Measurements from ENCODE around the gene C9orf152.
"Not testable (repeated sequence)": the region's sequence is repeated elsewhere in the genome, so short reads cannot be mapped to it uniquely, and the experiment has no call there.

Gene C9orf152, protein sequence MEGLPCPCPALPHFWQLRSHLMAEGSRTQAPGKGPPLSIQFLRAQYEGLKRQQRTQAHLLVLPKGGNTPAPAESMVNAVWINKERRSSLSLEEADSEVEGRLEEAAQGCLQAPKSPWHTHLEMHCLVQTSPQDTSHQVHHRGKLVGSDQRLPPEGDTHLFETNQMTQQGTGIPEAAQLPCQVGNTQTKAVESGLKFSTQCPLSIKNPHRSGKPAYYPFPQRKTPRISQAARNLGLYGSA

DNA sequence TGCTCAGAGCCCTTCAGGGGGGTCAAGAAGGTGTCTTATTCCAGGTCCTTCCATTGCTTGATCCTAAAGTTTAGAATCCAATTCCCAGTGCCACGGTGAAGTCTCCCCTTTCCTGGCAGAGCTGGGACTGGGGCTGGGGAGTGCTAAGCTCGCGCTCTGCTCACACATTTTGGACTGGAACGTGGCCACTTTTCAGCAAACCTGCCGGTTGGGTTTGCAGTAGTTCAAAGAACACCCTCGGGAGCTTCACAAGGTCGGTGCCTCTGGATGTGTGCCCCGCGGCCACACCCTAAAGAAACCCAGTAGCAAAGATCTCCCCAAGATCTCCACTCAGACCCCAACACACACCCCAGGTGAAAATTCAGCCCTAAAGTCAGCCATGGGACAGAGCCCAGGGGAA lies at the start of gene C9orf152:
TSS of gene C9orf152 (minus strand) at position 129 of the 400 bp plus-strand sequence. CDS start 580 bp downstream, outside the sequence.
- DNase-seq: no peak

DNA sequence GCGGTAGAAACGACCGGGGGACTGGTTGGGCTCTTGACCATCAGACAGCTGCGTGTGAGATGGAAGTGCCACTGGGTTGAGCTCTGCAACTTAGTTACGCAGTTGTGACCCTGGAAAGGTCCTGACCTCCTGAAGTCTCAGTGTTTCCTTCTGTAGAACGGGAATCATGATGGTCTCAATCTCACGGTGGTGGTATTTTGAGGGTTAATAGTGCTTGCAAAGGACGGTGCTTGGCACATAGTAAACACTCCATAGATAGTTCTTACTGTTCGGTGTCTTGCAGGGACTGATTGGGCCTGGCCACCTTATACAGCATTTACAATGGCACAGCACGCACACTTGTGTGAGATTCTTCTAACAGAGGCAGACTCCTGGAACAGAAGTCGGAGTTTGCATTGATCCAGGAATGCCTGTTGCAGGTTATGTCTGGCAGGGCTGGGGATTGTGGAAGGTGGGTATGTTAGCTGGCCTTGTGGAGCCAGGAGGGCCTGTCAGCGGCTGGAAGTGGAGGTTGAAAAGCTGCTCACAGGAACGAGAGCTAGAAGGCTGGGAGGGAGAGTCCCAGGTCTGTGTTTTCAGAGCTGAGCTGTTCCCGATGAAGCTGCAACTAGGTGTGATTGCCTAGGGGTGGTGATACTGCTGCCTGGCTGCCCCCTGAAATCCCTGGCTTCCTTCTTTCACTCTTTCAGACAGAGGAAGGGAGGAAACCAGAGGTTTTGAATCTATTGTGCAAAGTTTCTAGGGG lies 49.3 kb upstream of the C9orf152 start:
- DNase-seq: no peak

DNA sequence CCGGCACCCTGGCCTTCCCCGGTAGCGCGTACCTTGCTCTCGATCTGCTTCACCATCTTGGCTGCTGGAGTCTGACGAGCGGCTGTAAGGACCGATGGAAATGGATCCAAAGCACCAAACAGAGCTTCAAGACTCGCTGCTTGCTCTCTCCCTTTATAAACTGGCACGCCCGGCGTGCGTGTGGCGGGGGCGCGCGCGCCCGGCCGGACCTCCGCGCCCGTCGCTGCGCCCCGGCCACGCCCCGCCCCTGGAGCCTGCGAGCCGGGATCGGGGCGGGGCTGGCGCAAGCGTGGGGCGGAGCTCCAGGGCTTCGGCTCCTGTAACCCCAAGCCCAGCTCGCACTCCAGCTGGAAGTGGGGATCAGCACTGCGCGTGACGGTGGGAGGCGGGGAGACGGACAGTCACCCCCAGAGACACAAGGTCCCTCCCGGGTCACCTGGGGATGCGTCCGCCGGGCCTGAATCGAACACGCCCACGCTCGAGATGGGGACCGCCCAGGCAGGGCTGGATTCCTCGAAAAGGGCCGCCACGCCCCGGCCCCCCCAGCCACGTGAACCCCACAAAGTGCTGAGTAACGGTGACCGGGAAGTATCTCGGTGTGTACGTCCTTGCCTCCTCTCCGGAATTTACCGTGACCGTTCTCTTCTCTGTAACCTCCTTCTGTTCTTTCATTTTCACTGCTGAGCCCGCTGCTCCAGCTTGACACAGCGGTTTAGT lies 48.6 kb upstream of the C9orf152 start, which contains the start of gene TXN:
TSS of gene TXN (minus strand) at position 128 of the 717 bp plus-strand sequence. CDS start at position 56, 72 bp downstream.
- DNase-seq: peak; percentile 78

DNA sequence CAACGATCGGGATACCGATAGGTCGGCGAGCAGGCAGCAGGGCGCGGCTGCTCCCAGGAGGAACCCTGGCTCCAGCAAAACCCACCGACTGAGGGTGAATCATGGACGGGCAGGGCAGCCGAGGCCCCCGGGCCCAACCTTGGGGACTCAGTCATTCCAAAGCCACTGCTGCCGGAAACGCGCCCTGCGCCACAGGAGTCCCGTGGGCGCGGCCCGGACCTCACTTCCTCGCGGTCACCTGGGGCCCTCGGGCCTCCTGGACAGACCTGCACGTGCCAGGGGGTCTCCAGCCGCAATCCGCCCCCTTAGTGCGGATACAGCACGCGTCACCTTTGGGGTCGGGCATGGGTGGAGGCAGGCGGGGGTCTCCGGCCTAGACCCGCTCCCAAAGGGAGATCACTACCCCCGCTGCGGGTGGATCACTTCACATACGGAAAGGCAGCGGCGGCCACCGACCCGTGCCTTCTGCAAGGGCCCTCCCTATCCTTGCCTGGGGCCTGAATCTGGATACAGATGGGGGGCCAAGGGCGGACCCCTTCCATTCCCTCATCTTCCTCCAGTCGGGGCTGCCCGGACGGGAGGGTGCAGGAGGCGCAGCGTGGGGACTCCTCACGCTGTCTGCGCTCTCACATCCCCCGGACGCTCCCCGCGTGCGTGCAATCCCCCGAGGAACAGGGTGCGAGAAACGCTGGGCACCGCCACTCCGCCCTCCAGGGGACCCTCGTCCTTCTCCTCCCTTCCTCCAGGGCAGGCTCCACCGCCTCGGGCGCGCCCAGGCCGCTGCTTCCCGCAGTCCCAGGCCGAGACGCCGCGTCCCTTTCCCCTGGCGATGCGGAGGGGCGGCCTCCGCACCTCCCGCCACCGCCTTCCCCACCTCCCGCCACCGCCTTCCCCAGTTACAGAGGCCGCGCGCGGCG lies 47.8 kb upstream of the C9orf152 start:
- peak; percentile 43 for DNase-seq

DNA sequence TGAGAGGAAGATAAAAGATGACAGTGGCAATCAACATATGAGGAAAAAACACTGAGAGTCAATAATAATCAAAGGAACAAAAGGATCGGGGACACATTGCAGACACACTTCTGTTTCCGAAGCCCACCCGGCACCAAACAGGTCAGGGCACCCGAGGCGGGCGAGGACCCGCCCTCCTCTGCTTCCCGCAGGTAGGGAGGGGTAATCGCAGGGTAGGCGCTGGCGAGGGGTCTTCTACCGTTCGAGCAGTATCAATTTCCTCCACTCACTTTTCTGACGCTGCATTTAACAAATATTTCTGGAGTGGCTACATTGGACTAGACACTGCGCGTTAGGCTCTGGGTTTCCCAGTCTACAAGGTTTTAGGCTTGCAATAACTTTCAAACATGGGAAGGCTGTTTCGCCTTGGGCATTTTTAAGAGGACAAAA lies 47.1 kb upstream of the C9orf152 start:
- no peak for DNase-seq

DNA sequence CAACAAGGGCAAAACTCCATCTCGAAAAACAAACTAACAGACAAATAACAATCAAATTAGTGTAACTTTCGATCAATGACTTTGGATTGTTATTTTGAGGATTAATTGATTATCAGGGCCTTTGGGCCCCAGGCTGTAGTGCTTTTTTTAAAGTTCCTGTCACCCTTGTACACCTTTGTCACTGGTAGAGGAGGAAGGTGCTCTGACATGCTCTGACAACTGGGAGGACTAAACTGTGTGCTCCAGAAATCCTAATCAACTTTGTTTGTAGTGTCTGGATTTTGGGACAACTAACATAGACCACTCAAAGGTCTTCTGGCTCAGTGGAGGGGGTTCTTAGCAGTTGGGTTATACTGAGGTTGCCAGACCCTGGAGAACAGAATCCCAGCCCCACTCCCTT lies 46.5 kb upstream of the C9orf152 start:
- no peak for DNase-seq

DNA sequence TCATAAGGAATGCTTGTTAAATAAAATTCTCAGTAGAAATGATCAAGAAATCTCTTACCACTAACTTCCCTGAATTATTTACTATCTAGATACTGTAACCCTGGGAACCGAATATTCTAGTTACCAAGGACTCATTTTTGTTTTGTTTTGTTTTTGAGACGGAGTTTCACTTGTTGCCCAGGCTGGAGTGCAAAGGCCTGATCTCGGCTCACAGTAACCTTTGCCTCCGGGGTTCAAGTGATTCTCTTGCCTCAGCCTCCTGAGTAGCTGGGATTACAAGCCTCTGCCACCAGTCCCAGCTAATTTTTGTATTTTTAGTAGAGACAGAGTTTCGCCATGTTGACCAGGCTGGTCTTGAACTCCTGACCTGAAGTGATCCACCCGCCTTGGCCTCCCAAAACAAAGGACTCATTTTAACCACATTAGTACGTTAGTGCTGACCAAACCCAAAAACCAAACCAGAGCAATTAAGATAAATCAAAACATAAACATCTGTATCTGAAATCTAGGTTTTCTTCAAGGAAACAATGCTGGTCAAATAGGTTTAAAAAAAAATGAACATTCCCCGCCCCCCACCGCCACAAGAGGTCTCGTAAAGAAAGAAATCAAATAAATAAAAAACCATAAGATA lies 44.7 kb upstream of the C9orf152 start:
- DNase-seq: no peak

DNA sequence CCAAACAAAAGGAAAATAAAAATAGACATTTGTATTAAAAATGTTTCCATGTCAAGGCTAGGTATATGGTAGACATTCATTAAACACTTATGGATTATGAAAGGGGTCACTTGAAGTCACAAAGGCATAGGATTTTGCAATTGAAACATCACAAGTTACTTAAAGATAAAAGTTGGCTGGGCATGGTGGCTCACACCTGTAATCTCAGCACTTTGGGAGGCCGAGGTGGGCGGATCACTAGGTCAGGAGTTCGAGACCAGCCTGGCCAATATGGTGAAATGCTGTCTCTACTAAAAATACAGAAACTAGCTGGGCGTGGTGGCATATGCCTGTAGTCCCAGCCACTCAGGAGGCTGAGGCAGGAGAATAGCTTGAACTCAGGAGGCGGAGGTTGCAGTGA lies 43.8 kb upstream of the C9orf152 start:
- DNase-seq: not testable (repeated sequence)

DNA sequence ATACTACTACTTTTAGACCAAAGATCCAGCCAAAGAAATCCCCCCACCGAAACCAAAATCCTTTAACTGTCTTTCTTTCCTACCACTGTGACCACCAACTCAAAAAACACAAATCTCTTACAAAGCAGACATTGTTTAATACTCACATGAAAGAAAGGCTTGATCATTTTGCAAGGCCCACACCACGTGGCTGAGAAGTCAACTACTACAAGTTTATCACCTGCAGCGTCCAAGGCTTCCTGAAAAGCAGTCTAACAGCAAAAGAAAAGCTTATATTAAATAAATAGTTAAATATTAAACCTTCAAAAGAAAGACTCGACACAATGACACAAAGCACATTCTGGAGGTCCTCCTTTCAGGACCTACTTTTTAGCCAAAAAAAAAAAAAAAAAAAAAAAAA lies 43.3 kb upstream of the C9orf152 start:
- no peak for DNase-seq

DNA sequence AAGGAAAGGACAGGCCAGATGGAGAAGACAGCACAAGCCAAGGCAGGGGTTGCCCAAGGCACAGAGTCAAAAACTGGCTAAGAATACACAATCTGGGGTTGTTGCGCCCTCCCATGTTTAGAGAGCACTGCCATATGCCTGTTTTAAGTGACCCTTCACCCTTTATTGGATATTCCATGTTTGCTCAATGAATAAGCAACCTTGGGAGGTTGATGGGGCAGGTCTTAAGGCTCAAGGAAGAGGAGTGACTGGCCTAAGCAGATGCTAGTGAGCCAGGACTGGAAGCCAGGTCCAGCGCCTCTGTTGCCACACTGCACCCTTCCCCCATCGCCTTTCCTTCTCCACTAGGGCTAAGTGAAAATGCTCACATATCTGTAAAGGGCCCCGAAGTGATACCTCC lies 41.6 kb upstream of the C9orf152 start:
- no peak for DNase-seq

DNA sequence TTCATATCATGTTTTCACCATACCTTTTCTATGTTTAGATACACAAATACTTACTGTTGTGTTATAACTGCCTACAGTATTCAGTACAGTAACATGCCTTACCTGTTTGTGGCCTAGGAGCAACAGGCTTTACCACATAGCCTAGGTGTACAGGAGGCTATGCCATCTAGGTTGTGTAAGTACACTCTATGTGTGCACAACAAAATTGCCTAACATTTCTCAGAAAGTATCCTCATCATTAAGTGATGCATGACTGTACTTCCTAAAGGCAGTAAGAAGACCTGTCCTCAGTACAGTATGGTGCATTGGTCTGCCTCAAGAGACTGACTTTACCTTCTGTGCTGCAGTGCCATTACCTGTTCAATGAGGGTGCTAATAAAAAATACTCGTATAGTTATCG lies 40.4 kb upstream of the C9orf152 start:
- no peak for DNase-seq

DNA sequence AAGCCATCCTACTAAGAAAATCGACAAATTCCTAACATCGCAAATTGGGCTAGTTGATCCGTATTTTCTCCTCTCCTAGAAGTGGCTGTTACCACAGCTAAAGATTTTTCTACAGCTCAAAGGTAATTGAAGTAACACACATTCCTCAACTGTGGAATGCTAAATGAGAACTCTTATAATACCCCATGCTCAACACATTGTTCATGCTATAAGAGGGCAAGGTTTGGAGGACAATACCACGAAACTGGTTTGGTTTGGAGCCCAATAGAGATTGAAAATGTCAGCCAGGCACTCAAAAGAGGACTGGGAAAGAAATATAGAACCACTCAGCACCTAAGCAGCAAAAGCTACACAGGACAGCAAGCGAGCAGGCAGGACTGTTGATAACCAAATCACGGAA lies 38.3 kb upstream of the C9orf152 start:
- DNase-seq: no peak

DNA sequence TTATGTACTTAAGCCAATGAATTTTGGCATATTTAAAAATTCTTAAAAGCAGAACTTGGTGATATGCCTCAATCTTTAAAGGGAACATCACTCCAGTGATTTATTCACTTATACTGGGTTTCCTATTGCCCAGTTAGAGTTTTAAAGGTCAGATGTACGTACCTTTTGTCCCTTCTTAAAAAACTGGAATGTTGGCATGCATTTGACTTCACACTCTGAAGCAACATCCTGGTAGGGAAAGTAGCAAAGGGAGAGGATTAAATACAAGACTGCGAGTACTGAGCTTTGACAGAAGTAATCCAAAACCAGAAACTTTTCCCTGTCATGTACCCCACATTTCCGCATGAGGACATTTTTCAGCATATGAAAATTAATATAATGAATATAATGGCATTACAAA lies 36.7 kb upstream of the C9orf152 start:
- no peak for DNase-seq

DNA sequence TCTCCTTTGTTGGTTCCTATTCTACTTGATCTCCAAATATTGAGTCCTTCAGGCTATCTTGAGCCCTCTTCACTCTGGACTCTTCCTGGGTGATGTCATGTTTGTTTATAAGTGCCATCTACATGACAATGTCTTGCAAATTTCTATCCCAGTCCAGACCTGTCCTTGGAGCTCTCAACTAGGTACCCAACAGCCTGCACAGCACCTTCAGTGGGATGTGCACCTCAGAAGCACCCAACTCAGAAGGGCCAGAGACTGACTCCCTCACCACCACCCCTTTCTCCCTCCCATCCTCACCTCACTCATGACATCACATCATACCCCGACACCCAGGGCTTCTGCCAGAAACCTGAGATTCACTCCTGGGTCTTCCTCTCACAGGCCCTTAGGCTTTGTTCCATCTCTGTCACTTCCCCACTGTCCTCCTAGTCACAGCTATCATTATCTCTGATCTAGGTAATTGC lies 33.9 kb upstream of the C9orf152 start:
- no peak for DNase-seq

DNA sequence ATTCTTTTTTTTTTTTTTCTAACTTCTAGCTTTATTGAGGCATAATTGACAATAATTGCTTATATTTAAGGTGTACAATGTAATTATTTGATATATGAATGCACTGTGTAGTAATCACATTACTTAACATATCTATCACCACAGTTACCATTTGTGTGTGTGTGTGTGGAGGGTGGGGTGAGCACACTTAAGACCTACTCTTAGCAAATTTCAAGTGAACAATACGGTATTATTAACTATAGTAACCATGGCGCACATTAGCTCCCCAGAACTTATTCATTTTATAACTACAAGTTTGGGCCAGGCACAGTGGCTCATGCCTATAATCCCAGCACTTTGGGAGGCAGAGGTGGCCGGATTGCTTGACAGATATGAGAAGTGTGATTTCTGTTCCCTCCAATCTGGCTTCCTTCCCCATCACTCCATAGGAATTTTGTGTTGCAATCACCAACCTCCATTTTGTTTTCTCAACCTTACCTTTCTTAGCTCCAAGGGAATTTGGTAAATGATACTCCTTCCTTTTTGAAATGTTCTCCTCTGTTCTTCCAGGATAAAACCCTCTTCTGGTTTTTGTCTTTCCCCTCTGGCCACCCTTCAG lies 33.4 kb upstream of the C9orf152 start:
- DNase-seq: no peak

DNA sequence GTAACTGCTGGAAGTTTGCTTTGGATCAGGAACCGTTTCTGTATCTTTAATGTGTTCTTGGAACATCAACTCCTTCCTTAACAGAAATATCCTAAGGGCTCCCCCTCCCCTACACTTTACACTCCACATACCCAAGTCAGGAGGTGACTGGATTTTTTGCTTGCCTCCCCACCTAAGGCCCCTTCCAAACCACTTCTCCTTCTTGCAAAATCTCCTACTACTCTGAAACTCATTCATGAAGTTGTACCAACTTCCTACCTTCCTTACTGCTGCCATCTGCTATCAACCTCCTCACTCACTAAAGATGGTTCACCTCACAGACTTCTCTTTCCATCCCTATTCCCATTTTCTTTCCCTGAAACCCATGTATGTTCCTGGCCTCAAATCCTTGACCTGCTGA lies 32.2 kb upstream of the C9orf152 start:
- no peak for DNase-seq

DNA sequence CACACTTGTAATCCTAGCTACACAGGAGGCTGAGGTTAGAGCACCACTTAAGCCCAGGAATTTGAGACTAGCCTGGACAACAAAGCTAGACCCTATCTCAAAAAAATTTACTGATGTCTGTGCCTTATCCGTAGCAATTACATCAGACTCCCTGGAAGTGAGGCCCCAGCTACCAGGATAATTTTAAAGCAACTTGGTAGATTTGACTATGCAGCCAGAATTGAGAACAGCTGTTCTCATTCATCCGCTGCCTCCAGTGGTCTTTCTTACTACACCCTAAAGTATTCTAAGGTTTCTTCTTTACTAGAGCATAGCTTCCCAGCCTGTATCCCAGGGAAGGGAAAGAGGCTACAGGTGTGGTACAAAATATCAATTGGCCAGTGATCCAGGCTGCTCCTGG lies 20.4 kb upstream of the C9orf152 start:
- DNase-seq: no peak

DNA sequence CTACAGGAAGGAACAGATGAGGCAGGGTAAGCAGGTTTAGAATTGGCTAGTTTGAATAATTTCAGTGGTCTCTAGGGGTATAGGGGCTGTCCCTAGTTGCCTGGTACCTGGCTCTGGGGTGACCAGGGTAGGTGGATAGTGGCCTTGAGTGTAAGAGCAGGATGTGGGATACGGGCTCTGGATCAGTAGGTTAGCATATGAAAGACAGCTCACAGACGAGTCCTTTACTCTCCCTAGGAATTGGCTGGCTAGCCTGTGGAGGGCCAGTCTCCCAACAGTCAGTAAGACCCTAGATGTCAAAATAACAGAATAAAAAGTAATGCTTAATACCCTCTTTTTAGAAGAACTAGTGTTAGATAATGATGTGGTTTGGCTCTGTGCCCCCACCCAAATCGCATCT lies 16.6 kb upstream of the C9orf152 start:
- no peak for DNase-seq

DNA sequence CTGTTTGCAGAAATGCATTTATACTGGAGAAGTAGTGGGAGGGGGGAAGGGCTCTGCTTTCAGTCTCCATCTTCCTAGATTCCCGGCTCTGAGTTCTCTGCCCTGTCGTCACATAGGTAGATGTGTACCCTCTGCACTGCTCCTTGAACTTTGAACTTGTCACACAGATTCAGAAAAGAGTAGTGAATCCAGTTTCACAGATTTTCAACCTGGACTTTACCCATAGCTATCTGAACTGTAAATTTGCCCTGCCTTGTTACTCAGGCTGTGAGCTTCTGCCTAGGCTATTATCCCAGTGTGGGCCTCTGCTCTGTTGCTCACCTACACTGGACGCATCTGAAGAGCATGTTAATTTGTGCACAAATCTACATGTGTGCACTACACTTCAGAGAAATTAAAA lies 12.8 kb upstream of the C9orf152 start:
- DNase-seq: no peak

DNA sequence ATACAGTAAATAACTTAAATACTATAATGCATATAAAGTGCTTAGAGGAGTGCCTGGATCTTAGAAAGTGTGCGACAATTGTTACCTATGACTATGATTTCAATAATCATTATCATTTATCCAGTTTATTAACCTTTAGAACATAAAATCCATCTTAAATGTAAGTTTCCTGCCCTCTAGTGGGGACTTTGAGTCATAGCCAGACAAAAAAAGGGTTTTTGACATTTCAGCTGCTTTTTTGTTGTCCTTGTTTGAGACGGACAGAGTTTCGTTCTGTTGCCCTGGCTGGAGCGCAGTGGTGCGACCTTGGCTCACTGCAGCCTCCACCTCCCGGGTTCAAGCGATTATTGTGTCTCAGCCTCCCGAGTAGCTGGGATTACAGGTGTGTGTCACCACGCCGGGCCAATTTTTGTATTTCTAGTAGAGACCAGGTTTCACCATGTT lies 9.7 kb upstream of the C9orf152 start:
- no peak for DNase-seq

DNA sequence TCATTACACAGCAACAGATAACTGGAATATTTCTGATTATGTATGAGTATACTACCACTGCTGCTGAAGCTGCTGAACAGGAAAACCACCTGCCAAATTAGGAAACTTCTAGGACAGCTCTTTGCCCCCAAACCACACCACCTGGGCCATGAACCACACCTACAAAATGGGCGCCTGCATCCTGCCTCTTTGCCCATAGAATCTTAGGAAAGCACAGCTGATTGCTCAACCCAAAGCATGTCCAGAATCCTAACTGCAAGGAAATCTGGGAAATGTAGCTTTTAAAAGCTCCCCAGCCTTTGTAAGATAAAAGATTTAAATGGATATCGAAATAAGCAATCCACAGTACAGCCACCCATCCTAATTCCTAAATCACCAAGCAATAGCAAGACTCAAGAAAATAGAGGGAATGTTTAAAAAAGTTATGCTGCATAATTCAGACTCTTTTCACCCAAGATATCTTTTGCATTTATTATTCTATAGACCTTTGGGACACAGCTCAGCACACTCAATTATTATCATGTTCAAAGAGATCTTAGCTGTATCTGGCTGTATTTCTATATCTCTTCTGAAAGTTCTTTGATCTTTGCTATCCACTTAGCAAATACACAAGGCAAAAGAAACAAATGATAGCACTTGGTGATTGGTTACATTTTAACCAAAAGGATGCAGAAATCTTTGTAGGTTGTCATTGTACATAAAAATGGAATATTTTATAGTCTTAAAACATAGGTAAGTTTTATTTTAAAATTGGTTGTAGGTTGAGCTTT lies 6.8 kb upstream of the C9orf152 start:
- DNase-seq: no peak
